Measurements from ENCODE around the gene RP9.

RP9 gene

GRCh38 chr7:33048704-33049103 is 60.5 kb downstream of the RP9 start:
- Histone ChIP-seq H3K4me1 (ENCODE audit: insufficient read depth, low read length) (peaks cover 5% of the 10 kb centered on the region), H3K36me3 (ENCODE audit: insufficient read depth, low read length) (peaks cover 4% of the 10 kb centered on the region; the same call in 1 of the 2 replicates)
- no peak for TF ChIP-seq CTCF (IDR thresholded peaks at IDR 0.05; ENCODE audit: borderline replicate concordance, extremely low read depth, low read length, poor library complexity, severe bottlenecking)
- TF ChIP-seq EZH2 (IDR thresholded peaks at IDR 0.05; ENCODE audit: borderline replicate concordance, low read depth, low read length, severe bottlenecking), result no peak

DNA sequence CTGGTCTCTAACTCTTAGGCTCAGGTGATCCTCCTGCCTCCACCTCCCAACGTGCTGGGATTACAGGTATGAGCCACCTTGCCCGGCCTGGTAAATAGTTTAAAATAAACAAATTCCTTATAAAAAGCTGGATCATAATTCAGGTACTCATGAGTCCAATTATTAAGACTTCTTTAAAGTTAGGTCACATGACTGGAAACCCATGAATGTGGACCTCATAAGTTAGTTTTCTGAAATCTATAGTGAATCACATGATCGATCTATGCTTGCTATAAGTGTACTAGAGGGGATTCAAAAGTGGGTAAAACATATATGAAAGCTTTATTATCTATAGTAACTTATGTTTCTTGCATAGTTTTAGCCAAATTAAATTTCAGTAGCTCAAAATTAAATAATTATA is 60.9 kb downstream of the RP9 start:
- Histone ChIP-seq H3K79me2 (ENCODE audit: insufficient read depth, low read length) (peaks cover 100% of the 10 kb centered on the region), H3K36me3 (ENCODE audit: insufficient read depth, low read length) (peaks cover 4% of the 10 kb centered on the region; the same call in 1 of the 2 replicates), H3K9ac (ENCODE audit: low read depth, low read length) (no peak overlapping the region), H3K27me3 (ENCODE audit: insufficient read depth, low read length, poor library complexity) (no peaks in the 10 kb centered on the region), H3K4me1 (ENCODE audit: insufficient read depth, low read length) (peaks cover under 1% of the 10 kb centered on the region; the same call in 1 of the 2 replicates), H3K27ac (ENCODE audit: low read length) (no peak overlapping the region), H4K20me1 (ENCODE audit: insufficient read depth, low read length) (peaks cover 81% of the 10 kb centered on the region), H3K9me3 (ENCODE audit: insufficient read depth, low read length, severe bottlenecking) (no peaks in the 10 kb centered on the region), H2AFZ (ENCODE audit: low read depth, low read length) (no peak overlapping the region), H3K4me3 (ENCODE audit: low read depth in 1 of 2, low read length in 2 of 2) (no peak overlapping the region), H3K4me2 (ENCODE audit: insufficient read depth, low read length) (no peak overlapping the region)
- TF ChIP-seq EZH2 (IDR thresholded peaks at IDR 0.05; ENCODE audit: borderline replicate concordance, low read depth, low read length, severe bottlenecking), result no peak
- no peak for TF ChIP-seq CTCF (IDR thresholded peaks at IDR 0.05; ENCODE audit: borderline replicate concordance, extremely low read depth, low read length, poor library complexity, severe bottlenecking)
- ATAC-seq (ENCODE audit: insufficient read depth, low read depth), result no peak
- no peak for DNase-seq

More at GRCh38 chr7:33048704-33049103, 60.5 kb downstream of the RP9 start:
- H3K79me2 ChIP-seq (ENCODE audit: insufficient read depth, low read length), result peaks cover 100% of the 10 kb centered on the region
- DNase-seq (no peak), ATAC-seq (ENCODE audit: insufficient read depth, low read depth) (no peak)
- no peak overlapping the region for H3K4me2 ChIP-seq (ENCODE audit: insufficient read depth, low read length)
- no peak overlapping the region for H3K9ac ChIP-seq (ENCODE audit: low read depth, low read length)
- peaks cover 81% of the 10 kb centered on the region for H4K20me1 ChIP-seq (ENCODE audit: insufficient read depth, low read length)
- H3K27ac ChIP-seq (ENCODE audit: low read length), result no peak overlapping the region
- H3K9me3 ChIP-seq (ENCODE audit: insufficient read depth, low read length, severe bottlenecking), result no peaks in the 10 kb centered on the region
- no peaks in the 10 kb centered on the region for H3K27me3 ChIP-seq (ENCODE audit: insufficient read depth, low read length, poor library complexity)
- H2AFZ ChIP-seq (ENCODE audit: low read depth, low read length), result no peak overlapping the region
- H3K4me3 ChIP-seq (ENCODE audit: low read depth in 1 of 2, low read length in 2 of 2), result no peak overlapping the region

DNA sequence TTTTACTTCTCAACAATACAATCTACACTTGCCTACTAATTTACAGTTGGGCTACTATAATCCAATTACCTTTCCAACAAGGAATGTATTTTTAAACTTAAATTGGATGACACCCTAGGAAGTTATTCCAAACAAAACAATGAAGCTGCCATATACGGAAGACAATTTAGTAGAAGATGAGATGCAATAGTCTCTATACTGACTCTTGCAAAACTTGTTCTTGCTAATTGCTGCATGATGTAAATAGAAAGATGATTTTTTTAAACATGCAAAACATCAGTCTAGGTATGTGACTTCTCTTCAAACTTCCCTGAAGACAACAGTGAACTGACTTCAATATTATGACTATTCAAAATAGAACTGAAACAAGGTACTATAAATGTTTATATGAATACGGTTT is 64.2 kb downstream of the RP9 start:
- no peak for ATAC-seq (ENCODE audit: insufficient read depth, low read depth)
- Histone ChIP-seq H3K27me3 (ENCODE audit: insufficient read depth, low read length, poor library complexity) (no peaks in the 10 kb centered on the region), H3K4me3 (ENCODE audit: low read depth in 1 of 2, low read length in 2 of 2) (no peak overlapping the region), H3K4me1 (ENCODE audit: insufficient read depth, low read length) (peaks cover 13% of the 10 kb centered on the region), H4K20me1 (ENCODE audit: insufficient read depth, low read length) (peaks cover 73% of the 10 kb centered on the region), H2AFZ (ENCODE audit: low read depth, low read length) (no peak overlapping the region), H3K36me3 (ENCODE audit: insufficient read depth, low read length) (no peaks in the 10 kb centered on the region; the same call in 1 of the 2 replicates), H3K9me3 (ENCODE audit: insufficient read depth, low read length, severe bottlenecking) (no peaks in the 10 kb centered on the region), H3K27ac (ENCODE audit: low read length) (no peak overlapping the region), H3K79me2 (ENCODE audit: insufficient read depth, low read length) (peaks cover 100% of the 10 kb centered on the region), H3K9ac (ENCODE audit: low read depth, low read length) (no peak overlapping the region), H3K4me2 (ENCODE audit: insufficient read depth, low read length) (no peak overlapping the region)
- no peak for TF ChIP-seq EZH2 (IDR thresholded peaks at IDR 0.05; ENCODE audit: borderline replicate concordance, low read depth, low read length, severe bottlenecking)
- no peak for TF ChIP-seq CTCF (IDR thresholded peaks at IDR 0.05; ENCODE audit: borderline replicate concordance, extremely low read depth, low read length, poor library complexity, severe bottlenecking)
- no peak for DNase-seq
